ENCODE measurements around the gene CENPK. TPM values are rescaled to one million over a fixed set of nuclear protein-coding genes. Genes with fewer than 3 reads are reported as not detected.

CENPK gene
- total RNA-seq, 1 experiment from 2014 or later, result 57.4 TPM

GRCh38 chr5:65566505-65566904, 3.5 kb upstream of the CENPK start:
- DNase-seq (ENCODE audit: low spot score), result no peak
- TF ChIP-seq EZH2 (IDR thresholded peaks at IDR 0.05; ENCODE audit: borderline replicate concordance, low read depth, low read length, poor library complexity, severe bottlenecking), result no peak
- TF ChIP-seq, protein P1, sequence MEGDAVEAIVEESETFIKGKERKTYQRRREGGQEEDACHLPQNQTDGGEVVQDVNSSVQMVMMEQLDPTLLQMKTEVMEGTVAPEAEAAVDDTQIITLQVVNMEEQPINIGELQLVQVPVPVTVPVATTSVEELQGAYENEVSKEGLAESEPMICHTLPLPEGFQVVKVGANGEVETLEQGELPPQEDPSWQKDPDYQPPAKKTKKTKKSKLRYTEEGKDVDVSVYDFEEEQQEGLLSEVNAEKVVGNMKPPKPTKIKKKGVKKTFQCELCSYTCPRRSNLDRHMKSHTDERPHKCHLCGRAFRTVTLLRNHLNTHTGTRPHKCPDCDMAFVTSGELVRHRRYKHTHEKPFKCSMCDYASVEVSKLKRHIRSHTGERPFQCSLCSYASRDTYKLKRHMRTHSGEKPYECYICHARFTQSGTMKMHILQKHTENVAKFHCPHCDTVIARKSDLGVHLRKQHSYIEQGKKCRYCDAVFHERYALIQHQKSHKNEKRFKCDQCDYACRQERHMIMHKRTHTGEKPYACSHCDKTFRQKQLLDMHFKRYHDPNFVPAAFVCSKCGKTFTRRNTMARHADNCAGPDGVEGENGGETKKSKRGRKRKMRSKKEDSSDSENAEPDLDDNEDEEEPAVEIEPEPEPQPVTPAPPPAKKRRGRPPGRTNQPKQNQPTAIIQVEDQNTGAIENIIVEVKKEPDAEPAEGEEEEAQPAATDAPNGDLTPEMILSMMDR (conservative IDR thresholded peaks at IDR 0.05; ENCODE audit: low read depth, low read length), result no peak
- ChIA-PET CTCF (no interaction called here), POLR2A (ENCODE audit: low non-redundant PET) (no interaction called here)
- no TSS peak for BruUV-seq (replicated peaks)
- no peaks in the 10 kb centered on the region for H3K27me3 ChIP-seq (replicated peaks; ENCODE audit: insufficient read depth, low read depth, low read length, poor library complexity)
- no peaks in the 10 kb centered on the region for H3K9me3 ChIP-seq (ENCODE audit: low read depth, low read length, poor library complexity, severe bottlenecking)
- H3K4me3 ChIP-seq (ENCODE audit: low read depth, low read length, poor library complexity, severe bottlenecking), result no peak overlapping the region
- peaks cover 10% of the 10 kb centered on the region for H3K4me1 ChIP-seq (ENCODE audit: insufficient read depth, low read length, poor library complexity, severe bottlenecking)
- no peak overlapping the region for H3K27ac ChIP-seq (ENCODE audit: low read depth, low read length, poor library complexity, severe bottlenecking)
- intact Hi-C loops (cut with micrococcal nuclease; ENCODE audit: unreplicated experiment), result no loop called here
- H3K36me3 ChIP-seq (ENCODE audit: insufficient read depth, low read length, poor library complexity, severe bottlenecking), result no peaks in the 10 kb centered on the region

GRCh38 chr5:65563777-65564176, 809 bp upstream of the CENPK start:
- peak; percentile 4 for DNase-seq (ENCODE audit: low spot score)
- peaks cover 15% of the 10 kb centered on the region for H3K4me1 ChIP-seq (ENCODE audit: insufficient read depth, low read length, poor library complexity, severe bottlenecking)
- H3K4me3 ChIP-seq (ENCODE audit: low read depth, low read length, poor library complexity, severe bottlenecking), result peak overlapping the region; percentile 82
- TF ChIP-seq, protein P1 (conservative IDR thresholded peaks at IDR 0.05; ENCODE audit: low read depth, low read length), result no peak
- no TSS peak for BruUV-seq (replicated peaks)
- ChIA-PET CTCF (interaction anchor here (0.5 kb wide), 1 partner anchor 10 kb away, joined by 4 read pairs; no protein-coding TSS in a partner anchor), POLR2A (ENCODE audit: low non-redundant PET) (no interaction called here)
- peaks cover 14% of the 10 kb centered on the region for H3K36me3 ChIP-seq (ENCODE audit: insufficient read depth, low read length, poor library complexity, severe bottlenecking)
- H3K27ac ChIP-seq (ENCODE audit: low read depth, low read length, poor library complexity, severe bottlenecking), result peak overlapping the region; percentile 95
- no peaks in the 10 kb centered on the region for H3K27me3 ChIP-seq (replicated peaks; ENCODE audit: insufficient read depth, low read depth, low read length, poor library complexity)
- intact Hi-C loops (cut with micrococcal nuclease; ENCODE audit: unreplicated experiment), result no loop called here
- H3K9me3 ChIP-seq (ENCODE audit: low read depth, low read length, poor library complexity, severe bottlenecking), result no peaks in the 10 kb centered on the region

GRCh38 chr5:65556718-65557117, 6.2 kb downstream of the CENPK start:
- Histone ChIP-seq H3K4me1 (ENCODE audit: insufficient read depth, low read length, poor library complexity, severe bottlenecking) (peaks cover 7% of the 10 kb centered on the region), H3K27me3 (replicated peaks; ENCODE audit: insufficient read depth, low read depth, low read length, poor library complexity) (no peaks in the 10 kb centered on the region), H3K27ac (ENCODE audit: low read depth, low read length, poor library complexity, severe bottlenecking) (no peak overlapping the region), H3K9me3 (ENCODE audit: low read depth, low read length, poor library complexity, severe bottlenecking) (no peaks in the 10 kb centered on the region), H3K36me3 (ENCODE audit: insufficient read depth, low read length, poor library complexity, severe bottlenecking) (peaks cover 49% of the 10 kb centered on the region), H3K4me3 (ENCODE audit: low read depth, low read length, poor library complexity, severe bottlenecking) (no peak overlapping the region)
- ChIA-PET CTCF (no interaction called here), POLR2A (ENCODE audit: low non-redundant PET) (no interaction called here)
- TF ChIP-seq, protein P1 (conservative IDR thresholded peaks at IDR 0.05; ENCODE audit: low read depth, low read length), result no peak
- TF ChIP-seq EZH2 (IDR thresholded peaks at IDR 0.05; ENCODE audit: borderline replicate concordance, low read depth, low read length, poor library complexity, severe bottlenecking), result no peak
- BruUV-seq (replicated peaks), result no TSS peak
- DNase-seq (ENCODE audit: low spot score), result no peak
- intact Hi-C loops (cut with micrococcal nuclease; ENCODE audit: unreplicated experiment), result no loop called here
